Bronchial epithelial cell (primary cell): ENCODE results near the gene SLC12A8. TPM values are rescaled to one million over a fixed set of nuclear protein-coding genes. Genes with fewer than 3 reads are reported as not detected.

Source experiments
- DNase-seq: peaks from one replicate; pipeline ENCODE4 v3.0.0-alpha.2; 2010; ENCODE audit warnings: low read depth
- FAIRE-seq: peaks from 2 replicates; lab custom pipeline; 2011; peaks lifted over from hg19 to GRCh38; lab: Jason Lieb, UNC
- H3K27me3 ChIP-seq: 2 replicates; pipeline ENCODE4 v1.5.1; 2011; ENCODE audit warnings: low read length; ENCODE audit not compliant: control insufficient read depth, insufficient read depth
- H3K36me3 ChIP-seq: 2 replicates; pipeline ENCODE4 v1.5.1; 2011; ENCODE audit warnings: low read length; ENCODE audit not compliant: control insufficient read depth, insufficient read depth
- H3K4me3 ChIP-seq: 2 replicates; pipeline ENCODE4 v1.5.1; 2011; ENCODE audit warnings: mild to moderate bottlenecking, low read depth, low read length, control low read depth
- CTCF ChIP-seq: IDR thresholded peaks from 2 replicates; pipeline ENCODE4 v1.5.1; 2011; ENCODE audit warnings: mild to moderate bottlenecking, moderate library complexity, low read length, control low read depth, inconsistent platforms; ENCODE audit not compliant: insufficient read depth, severe bottlenecking
- total RNA-seq: library from RNA; depleted of rRNA; stranded (reverse); fragments of >200 nt; gene quantifications from 2 replicates; pipeline ENCODE4 v1.2.1, GENCODE V29; 2014

Gene SLC12A8
- total RNA-seq, 1 donor from 2014 or later: 19.2 TPM

DNA sequence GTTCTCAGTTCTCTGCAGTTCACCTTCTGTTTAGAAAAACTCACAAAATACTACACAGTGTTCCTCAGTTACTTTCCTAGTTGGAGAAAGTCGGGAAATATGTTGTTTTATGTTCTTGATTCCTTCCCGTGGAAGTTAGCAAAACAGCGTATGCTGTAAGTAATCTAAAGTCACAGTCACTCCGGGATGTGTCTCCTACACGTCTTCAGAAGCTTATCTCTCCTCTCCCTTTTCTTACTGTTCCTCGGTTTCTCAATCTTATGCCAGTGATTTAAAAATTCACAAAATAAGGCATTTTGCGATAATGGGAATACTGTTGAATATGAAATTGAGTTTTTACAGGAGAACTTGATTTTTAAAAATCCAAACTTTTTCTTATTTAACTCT lies 158.5 kb downstream of the SLC12A8 start:
- TF ChIP-seq CTCF: no peak
- Histone ChIP-seq H3K4me3 (no peak overlapping the region), H3K36me3 (no peaks in the 10 kb centered on the region), H3K27me3 (no peaks in the 10 kb centered on the region)
- DNase-seq: no peak
- FAIRE-seq: no peak

DNA sequence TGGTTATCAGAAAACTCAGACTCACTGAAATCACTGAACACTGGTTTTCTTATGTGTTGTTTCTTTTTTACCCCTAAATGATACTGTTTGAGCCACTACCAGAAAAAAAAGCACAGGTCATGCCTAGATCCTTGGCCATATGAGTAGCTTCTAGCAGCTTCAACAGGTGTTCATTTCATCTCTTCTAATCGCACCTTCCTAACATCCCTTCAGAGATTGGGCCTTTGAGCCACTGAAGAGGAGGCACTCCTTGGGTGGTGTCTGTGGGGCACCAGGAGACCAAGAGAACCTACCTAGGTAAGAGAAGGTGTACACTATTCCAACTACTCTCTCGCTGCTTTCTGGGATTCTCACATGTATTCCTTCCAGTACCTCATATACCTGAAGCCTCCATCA lies 159.2 kb downstream of the SLC12A8 start:
- no peaks in the 10 kb centered on the region for H3K36me3 ChIP-seq
- TF ChIP-seq CTCF: no peak
- H3K4me3 ChIP-seq: no peak overlapping the region
- DNase-seq: no peak
- H3K27me3 ChIP-seq: no peaks in the 10 kb centered on the region
- no peak for FAIRE-seq

- DNase-seq (peak; percentile 60), FAIRE-seq (no peak)
- H3K36me3 ChIP-seq: no peaks in the 10 kb centered on the region
- no peak for TF ChIP-seq CTCF
- H3K4me3 ChIP-seq: no peak overlapping the region
- H3K27me3 ChIP-seq: no peaks in the 10 kb centered on the region
Observed at GRCh38 chr3:125052624-125053303, 159.8 kb downstream of the SLC12A8 start.

DNA sequence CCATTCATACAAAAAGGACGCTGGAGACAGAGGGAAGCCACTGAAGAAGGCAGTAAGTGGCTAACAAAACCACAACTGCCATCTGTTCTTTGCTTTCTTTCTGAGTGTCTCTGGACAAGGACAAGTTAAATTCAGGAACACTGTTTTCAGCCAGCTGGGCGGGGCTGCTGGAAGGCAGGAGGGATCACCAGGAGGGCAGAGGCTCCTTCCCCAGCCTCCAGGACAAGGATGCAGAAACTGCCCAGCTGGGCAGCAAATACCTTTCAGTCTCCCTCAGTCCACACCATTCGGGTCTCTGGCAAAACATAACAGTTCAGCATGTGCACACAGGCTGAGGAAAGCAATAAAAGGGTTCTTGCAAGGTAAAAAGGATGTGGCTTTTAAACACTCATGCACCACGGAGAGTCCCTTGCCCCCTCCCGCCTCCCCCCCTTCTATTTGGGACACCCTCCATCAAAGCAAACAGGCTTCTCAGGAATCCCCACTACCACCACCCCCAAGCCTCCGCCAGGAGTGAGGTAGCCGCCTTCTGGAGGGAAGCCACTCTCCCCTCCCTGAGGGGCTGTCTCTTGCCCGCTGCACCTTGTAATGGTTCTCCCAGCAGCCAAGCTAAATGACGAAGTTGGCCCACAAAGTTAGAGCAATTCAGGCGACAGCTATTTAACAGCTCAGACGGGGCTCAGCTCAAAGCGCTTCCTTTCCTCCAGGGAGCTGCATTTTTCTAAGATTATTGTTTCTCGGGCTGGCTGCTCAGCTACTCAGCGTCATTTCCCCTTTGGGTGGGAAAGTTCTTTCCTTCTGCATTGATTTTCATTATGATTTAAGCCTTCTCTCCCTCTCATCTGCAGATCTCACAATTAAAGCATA lies 160.6 kb downstream of the SLC12A8 start:
- Histone ChIP-seq H3K4me3 (no peak overlapping the region), H3K36me3 (no peaks in the 10 kb centered on the region), H3K27me3 (no peaks in the 10 kb centered on the region)
- TF ChIP-seq CTCF: no peak
- DNase-seq (peak; percentile 62), FAIRE-seq (no peak)

- no peak for FAIRE-seq
- no peak for TF ChIP-seq CTCF
- no peaks in the 10 kb centered on the region for H3K36me3 ChIP-seq
- no peak overlapping the region for H3K4me3 ChIP-seq
- no peak for DNase-seq
- no peaks in the 10 kb centered on the region for H3K27me3 ChIP-seq
Observed at GRCh38 chr3:125051205-125051604, 161.3 kb downstream of the SLC12A8 start.
